PC-9 (cell line): ENCODE data around the gene MB. TPM values are rescaled to one million over a fixed set of nuclear protein-coding genes. Genes with fewer than 3 reads are reported as not detected.

Experiments
- BruUV-seq: library from RNA; stranded (reverse); fragments of 400-500 nt; replicated peaks from 2 replicates; lab custom pipeline; 2021; lab: Mats Ljungman, UMichigan
- CTCF ChIA-PET: fragments of 300-600 bp; sonication (Branson Sonifier 250); formaldehyde crosslinking; loops from one replicate; lab custom pipeline; 2022; ENCODE audit warnings: antibody characterized with exemption; lab: Charles Lee
- POLR2A ChIA-PET: fragments of 300-600 bp; sonication (Branson Sonifier 250); formaldehyde crosslinking; loops from one replicate; lab custom pipeline; 2022; ENCODE audit warnings: antibody characterized with exemption; ENCODE audit not compliant: unreplicated experiment; lab: Charles Lee
- DNase-seq, 2 experiments: peaks; one replicate each; pipeline versions ENCODE4 v3.0.0 to v3.0.0-alpha.2; 2015 to 2022; ENCODE audit warnings: mixed read lengths in 1 of 2
- H2AFZ ChIP-seq: fragments of 200-600 bp; sonication (generic); 2 replicates; pipeline ENCODE4 v1.8.1; 2017; ENCODE audit warnings: antibody characterized with exemption
- H3F3A ChIP-seq: fragments of 200-600 bp; sonication (generic); 2 replicates; pipeline ENCODE4 v1.8.1; 2017; ENCODE audit warnings: antibody characterized with exemption, mild to moderate bottlenecking, low read depth; ENCODE audit not compliant: insufficient read depth
- H3K27ac ChIP-seq: fragments of 200-600 bp; sonication (generic); 2 replicates; pipeline ENCODE4 v1.6.1; 2016; ENCODE audit warnings: mixed run types
- H3K27me3 ChIP-seq: fragments of 200-600 bp; sonication (generic); 2 replicates; pipeline ENCODE4 v1.6.1; 2016; ENCODE audit warnings: low read depth, mixed run types; ENCODE audit not compliant: insufficient read depth
- H3K36me3 ChIP-seq: fragments of 200-600 bp; sonication (generic); 2 replicates; pipeline ENCODE4 v1.6.1; 2016; ENCODE audit warnings: low read depth, mixed run types
- H3K4me1 ChIP-seq: fragments of 200-600 bp; sonication (generic); replicated peaks from 2 replicates; pipeline ENCODE4 v1.6.1; 2016; ENCODE audit warnings: mixed run types; ENCODE audit not compliant: insufficient read depth
- H3K4me2 ChIP-seq: fragments of 200-600 bp; sonication (generic); 2 replicates; pipeline ENCODE4 v1.6.1; 2017; ENCODE audit warnings: mixed run types
- H3K4me3 ChIP-seq: fragments of 200-600 bp; sonication (generic); 2 replicates; pipeline ENCODE4 v1.6.1; 2016; ENCODE audit warnings: mixed run types
- H3K79me2 ChIP-seq: fragments of 200-600 bp; sonication (generic); 2 replicates; pipeline ENCODE4 v1.6.1; 2017; ENCODE audit warnings: low read depth, mixed run types
- H3K9me2 ChIP-seq: fragments of 200-600 bp; sonication (generic); 2 replicates; pipeline ENCODE4 v1.8.1; 2017; ENCODE audit warnings: mild to moderate bottlenecking; ENCODE audit not compliant: insufficient read depth
- H3K9me3 ChIP-seq: fragments of 200-600 bp; sonication (generic); 2 replicates; pipeline ENCODE4 v1.8.1; 2016; ENCODE audit warnings: low read depth; ENCODE audit not compliant: insufficient read depth
- H4K20me1 ChIP-seq: fragments of 200-600 bp; sonication (generic); 2 replicates; pipeline ENCODE4 v1.8.1; 2017; ENCODE audit not compliant: insufficient read depth
- CTCF ChIP-seq: fragments of 200-600 bp; sonication (generic); conservative IDR thresholded peaks from 2 replicates; pipeline ENCODE4 v1.6.1; 2017; ENCODE audit warnings: mixed run types, antibody characterized with exemption, mild to moderate bottlenecking, moderate library complexity
- EZH2 ChIP-seq: fragments of 200-600 bp; sonication (generic); IDR thresholded peaks from 2 replicates; pipeline ENCODE4 v1.8.0; 2017; ENCODE audit warnings: antibody characterized with exemption, low read depth
- intact Hi-C: fragments of 100-400 bp; cut with micrococcal nuclease; formaldehyde crosslinking; loops from one replicate; pipeline ENCODE4 v1.10.0; 2022; ENCODE audit not compliant: unreplicated experiment
- total RNA-seq: library from RNA; stranded (reverse); gene quantifications from 2 replicates; pipeline ENCODE4 v1.2.3, GENCODE V29; 2021

Gene MB
- total RNA-seq, 1 experiment from 2014 or later, result 5.0 TPM

DNA sequence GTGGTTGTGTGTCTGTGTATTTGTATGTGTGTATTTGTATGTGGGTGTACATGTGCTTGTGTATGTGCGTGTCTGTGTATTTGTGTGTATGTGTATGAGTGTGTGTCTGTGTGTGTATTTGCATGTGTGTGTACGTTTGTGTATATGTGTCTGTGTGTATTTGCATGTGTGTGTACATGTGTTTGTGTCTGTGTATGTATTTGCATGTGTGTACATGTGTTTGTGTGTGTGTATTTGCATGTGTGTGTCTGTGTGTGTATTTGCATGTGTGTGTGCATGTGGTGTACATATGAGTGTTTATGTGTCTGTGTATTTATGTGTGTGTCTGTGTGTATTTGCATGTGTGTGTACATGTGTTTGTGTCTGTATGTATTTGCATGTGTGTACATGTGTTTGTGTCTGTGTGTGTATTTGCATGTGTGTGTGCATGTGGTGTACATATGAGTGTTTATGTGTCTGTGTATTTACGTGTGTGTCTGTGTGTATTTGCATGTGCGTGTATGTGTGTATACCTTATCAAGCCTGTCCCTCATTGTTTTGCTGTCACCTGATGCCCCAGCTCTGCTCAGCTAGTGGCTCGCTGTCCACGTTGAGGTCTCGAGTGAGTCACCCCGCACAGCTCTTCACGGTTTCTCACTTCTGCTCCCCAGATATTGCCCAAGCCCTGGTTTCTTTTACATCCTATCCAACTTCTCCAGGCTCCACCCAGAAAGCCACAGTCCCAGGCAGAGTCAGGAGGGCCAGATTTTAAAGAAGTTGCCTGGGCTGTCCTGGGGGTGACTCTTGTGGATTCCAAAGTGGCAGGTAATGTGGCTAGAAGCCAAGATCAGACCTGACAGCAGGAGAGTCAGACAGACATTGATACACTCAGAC is 15.2 kb downstream of the MB start:
- H2AFZ ChIP-seq, result no peak overlapping the region
- H3K27me3 ChIP-seq, result no peaks in the 10 kb centered on the region
- no peaks in the 10 kb centered on the region for H3K36me3 ChIP-seq
- intact Hi-C loops, result loop anchor here (1.0 to 5.0 kb wide), 3 partner anchors 13 to 290 kb away; no protein-coding TSS in a partner anchor
- no peaks in the 10 kb centered on the region for H3K79me2 ChIP-seq
- peak overlapping the region; percentile 67 for H3K4me2 ChIP-seq
- H3K9me3 ChIP-seq, result no peaks in the 10 kb centered on the region
- POLR2A ChIA-PET, result interaction anchor here (0.6 to 1.2 kb wide), 4 partner anchors 13 to 231 kb away, joined by 3 to 6 read pairs (median 5); no protein-coding TSS in a partner anchor
- H3K4me3 ChIP-seq, result no peak overlapping the region
- TF ChIP-seq CTCF (no peak), EZH2 (no peak)
- H3K27ac ChIP-seq, result peak overlapping the region; percentile 91
- peaks cover 72% of the 10 kb centered on the region for H3F3A ChIP-seq
- CTCF ChIA-PET, result interaction anchor here (0.5 to 0.7 kb wide), 2 partner anchors 20 to 252 kb away, joined by 4 to 6 read pairs; no protein-coding TSS in a partner anchor
- BruUV-seq, result no TSS peak
- DNase-seq, result peak; percentile 91 to 100
- no peaks in the 10 kb centered on the region for H4K20me1 ChIP-seq
- H3K9me2 ChIP-seq, result no peaks in the 10 kb centered on the region
- peaks cover 65% of the 10 kb centered on the region for H3K4me1 ChIP-seq

DNA sequence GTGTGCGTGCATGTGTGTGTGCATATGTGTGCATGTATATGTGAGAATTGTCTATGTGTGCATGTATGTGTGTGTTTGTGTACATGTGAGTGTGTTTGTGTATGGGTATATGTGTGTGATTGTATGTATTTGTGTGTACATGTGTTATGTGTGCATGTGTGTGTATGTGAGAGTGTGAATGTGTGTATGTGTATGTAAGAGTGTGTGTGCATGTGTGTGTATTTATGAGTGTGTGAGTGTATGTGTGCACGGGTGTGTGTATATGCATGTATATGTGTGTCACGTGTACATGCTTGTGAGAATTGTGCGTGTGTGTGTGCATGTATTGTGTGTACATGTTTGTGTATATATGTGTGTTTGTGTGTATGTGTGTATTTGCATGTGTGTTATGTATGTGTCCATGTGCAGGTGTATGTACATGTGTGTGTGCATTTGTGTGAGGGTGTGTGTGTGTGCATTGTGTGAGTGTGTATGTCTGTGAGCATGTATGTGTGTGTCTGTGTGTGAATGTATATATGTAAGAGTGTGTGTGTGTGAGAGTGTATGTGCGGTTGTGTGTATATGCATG is 16.0 kb downstream of the MB start:
- Histone ChIP-seq H3K79me2 (no peaks in the 10 kb centered on the region), H3K4me1 (peaks cover 56% of the 10 kb centered on the region), H3K9me2 (no peaks in the 10 kb centered on the region), H3F3A (peaks cover 65% of the 10 kb centered on the region), H3K36me3 (no peaks in the 10 kb centered on the region), H3K4me2 (no peak overlapping the region), H3K27me3 (no peaks in the 10 kb centered on the region), H2AFZ (no peak overlapping the region), H3K9me3 (no peaks in the 10 kb centered on the region), H4K20me1 (no peaks in the 10 kb centered on the region), H3K27ac (peak overlapping the region; percentile 91), H3K4me3 (no peak overlapping the region)
- ChIA-PET POLR2A (no interaction called here), CTCF (interaction anchor here (0.6 kb wide), 1 partner anchor 576 kb away, joined by 3 read pairs; no protein-coding TSS in a partner anchor)
- no TSS peak for BruUV-seq
- TF ChIP-seq EZH2 (no peak), CTCF (no peak)
- intact Hi-C loops, result loop anchor here (5.0 kb wide), 1 partner anchor 289 kb away; no protein-coding TSS in a partner anchor
- no peak for DNase-seq

- Histone ChIP-seq H4K20me1 (no peaks in the 10 kb centered on the region), H3K27ac (peak overlapping the region; percentile 10; the same call in 1 of the 2 replicates), H3K36me3 (no peaks in the 10 kb centered on the region), H3K4me2 (no peak overlapping the region), H3K4me1 (peaks cover 50% of the 10 kb centered on the region), H3K9me2 (no peaks in the 10 kb centered on the region), H2AFZ (no peak overlapping the region), H3K4me3 (no peak overlapping the region), H3K79me2 (no peaks in the 10 kb centered on the region), H3K27me3 (no peaks in the 10 kb centered on the region), H3K9me3 (no peaks in the 10 kb centered on the region), H3F3A (peaks cover 64% of the 10 kb centered on the region)
- ChIA-PET CTCF (interaction anchor here (0.6 kb wide), 1 partner anchor 577 kb away, joined by 3 read pairs; no protein-coding TSS in a partner anchor), POLR2A (interaction anchor here (0.6 kb wide), 1 partner anchor 422 kb away, joined by 4 read pairs; no protein-coding TSS in a partner anchor)
- DNase-seq, result no peak
- intact Hi-C loops, result loop anchor here (5.0 kb wide), 1 partner anchor 288 kb away; no protein-coding TSS in a partner anchor
- TF ChIP-seq CTCF (no peak), EZH2 (no peak)
- BruUV-seq, result no TSS peak
Measured at GRCh38 chr22:35600476-35600875, 16.7 kb downstream of the MB start.
